HG02870 (cell line): ENCODE measurements around the gene NPLOC4.

Experiments
- ATAC-seq: cut with Tn5 transposase; IDR thresholded peaks from one replicate; pipeline ENCODE4 v1.9.1; 2021; ENCODE audit warnings: mild to moderate bottlenecking, moderate library complexity; ENCODE audit not compliant: unreplicated experiment

Gene NPLOC4

DNA sequence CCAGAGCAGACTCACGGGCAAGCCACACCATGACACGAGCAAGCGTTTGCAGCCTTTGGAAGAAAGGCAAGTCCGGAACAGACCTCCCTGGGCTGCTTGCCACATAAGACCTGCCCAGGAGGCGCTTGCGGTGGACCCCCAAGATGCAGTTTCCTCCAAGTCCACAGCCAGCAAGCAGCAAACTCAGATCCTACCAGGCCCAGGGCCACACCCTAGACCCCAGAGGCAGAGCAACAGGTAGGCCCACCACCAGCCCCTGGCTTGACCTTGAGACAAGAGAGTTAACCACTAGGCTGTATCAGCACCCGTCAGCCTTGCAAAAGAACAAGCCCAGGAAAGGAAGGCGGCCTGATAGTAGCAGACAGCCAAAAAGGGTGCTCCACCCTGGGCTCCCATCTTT, 87.1 kb downstream of the NPLOC4 start:
- no peak for ATAC-seq

GRCh38 chr17:81549031-81549557, 87.8 kb downstream of the NPLOC4 start:
- no peak for ATAC-seq

DNA sequence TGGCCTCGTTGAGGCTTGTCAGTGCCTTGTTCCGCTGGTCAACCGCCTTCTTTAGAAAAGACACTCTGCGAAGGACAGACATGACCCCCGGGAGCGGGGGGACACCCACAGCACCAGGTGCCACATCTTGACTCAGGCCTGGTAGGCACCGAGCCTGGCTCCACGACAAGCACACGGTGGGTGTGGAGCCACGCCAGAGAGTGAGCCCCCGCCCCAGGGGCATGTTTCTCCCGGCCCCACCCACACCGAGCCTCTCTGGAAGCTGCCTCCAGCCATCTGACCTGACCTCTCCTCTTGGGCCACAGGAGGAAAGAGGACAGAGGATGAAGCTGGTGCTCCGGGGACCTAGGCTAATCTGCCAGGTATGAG, 89.3 kb downstream of the NPLOC4 start:
- ATAC-seq, result no peak

- ATAC-seq, result no peak
These were observed 89.9 kb downstream of the NPLOC4 start for GRCh38 chr17:81546906-81547613.

- no peak for ATAC-seq
These were observed 91.6 kb downstream of the NPLOC4 start for GRCh38 chr17:81545160-81545949.

- no peak for ATAC-seq
These were observed 92.5 kb downstream of the NPLOC4 start for GRCh38 chr17:81544281-81544974.

DNA sequence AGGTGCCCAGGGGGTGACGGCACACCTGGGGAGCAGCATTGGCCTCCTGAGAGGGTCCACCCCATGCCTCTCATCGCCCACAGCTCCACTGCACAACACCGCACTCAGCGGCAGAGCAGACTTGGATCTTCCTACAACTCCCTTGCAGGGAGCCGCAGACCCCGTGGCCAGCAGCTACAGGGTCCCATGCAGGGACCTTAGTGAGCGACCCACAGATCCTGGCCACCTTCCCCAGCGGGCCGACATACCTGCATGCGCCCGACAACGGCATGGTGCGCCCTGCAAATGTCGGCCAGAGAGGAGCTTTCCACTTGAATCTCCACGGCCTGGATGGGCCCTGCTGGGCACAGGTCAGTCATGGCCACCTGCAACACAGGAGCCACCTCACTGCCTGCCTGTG, 93.2 kb downstream of the NPLOC4 start:
- no peak for ATAC-seq

- ATAC-seq, result no peak
These were observed 93.6 kb downstream of the NPLOC4 start for GRCh38 chr17:81543339-81543675.

DNA sequence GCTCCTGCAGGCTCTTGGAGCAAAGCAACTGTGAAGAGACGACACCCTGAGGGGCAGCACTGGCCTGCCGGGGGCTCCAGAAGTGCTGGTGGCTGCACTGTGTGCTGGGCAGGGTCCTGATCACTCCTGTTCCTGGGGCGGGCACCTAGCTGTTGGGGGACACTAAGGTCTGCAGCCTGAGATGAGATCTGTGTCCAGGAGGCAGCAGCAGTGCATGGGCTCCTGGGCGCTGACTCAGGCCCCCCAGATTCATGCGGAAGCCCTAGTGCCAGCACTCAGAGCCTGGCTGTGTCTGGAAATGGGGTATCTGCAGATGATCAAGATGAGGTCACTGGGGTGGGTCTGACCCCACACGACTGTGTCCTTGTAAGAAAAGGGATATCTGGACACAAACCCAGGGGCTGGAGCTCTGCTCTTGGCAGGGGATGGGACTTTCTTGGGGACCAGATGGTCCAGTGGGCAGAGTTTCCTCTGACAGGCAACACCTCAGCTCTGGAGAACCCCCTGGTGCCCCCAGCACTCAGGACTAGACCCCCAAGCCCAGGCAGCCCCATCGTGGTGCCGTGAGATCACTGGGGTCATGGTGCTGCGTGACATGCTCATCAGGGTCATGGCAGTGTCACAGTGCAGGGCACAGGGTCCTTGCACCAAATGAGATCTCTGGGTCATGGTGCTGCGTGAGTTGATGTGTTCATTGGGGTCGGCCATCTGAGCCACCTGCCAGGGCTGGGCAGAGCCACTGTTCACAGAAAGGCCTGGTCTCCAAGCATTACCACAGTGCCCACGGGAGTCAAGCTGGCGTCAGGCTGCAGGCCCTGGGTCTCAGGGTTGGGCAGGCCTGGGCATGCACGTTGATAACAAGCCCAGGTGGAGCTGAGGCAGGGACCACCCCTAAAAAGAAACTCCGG, 94.2 kb downstream of the NPLOC4 start:
- no peak for ATAC-seq

GRCh38 chr17:81541123-81541522, 95.8 kb downstream of the NPLOC4 start:
- no peak for ATAC-seq

DNA sequence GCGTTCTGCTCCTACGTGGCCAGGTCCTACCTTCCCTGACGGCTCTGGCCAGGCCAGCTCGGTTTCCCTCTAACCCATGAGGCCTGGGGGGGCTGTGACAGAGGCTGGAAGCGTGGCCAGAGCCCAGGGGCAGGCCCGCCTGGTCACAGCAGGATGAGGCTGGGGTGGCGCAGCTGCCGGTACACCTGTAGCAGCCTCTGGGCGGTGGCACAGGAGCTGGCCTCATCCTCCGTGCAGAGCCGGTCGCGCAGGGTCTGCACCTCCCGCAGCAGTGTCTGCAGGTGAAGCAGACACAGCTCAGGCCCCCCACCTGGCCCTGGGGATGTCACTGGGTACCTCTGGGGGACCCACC, 96.3 kb downstream of the NPLOC4 start:
- ATAC-seq, result no peak

DNA sequence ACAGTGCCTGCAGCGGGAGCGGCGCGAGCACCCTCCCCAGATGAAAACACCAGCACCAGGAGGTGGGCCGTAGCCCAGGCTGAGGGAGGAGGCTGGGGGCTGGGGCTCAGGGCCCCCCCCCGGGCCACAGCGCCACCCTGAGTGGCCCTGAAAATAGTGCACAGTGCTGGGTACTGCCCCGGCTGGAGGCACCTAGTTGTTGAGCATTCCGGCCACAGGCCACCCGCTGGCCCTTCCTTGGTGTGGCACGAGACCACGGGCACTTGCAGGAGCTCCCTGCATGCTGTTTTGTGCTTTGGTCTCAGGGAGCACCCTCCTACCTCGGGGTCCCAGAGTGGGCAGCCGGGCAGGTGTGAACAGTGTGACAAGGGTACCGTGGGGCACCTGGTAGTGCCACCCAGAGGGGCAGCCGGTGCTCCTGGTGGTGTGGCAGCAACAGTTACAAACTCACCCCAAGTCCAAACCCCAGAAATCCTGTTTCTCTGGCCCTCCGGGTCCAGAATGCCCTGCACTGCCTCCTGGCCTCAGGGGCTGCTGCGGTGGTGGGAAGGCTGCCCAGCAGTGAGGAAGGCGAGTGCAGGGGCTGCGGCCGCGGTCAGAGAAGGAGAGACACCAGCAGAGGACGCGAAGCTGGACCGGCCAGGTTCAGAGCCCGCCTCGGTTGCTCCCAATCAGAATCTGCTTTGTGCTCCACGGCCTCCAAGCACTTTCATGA, 96.8 kb downstream of the NPLOC4 start:
- no peak for ATAC-seq

DNA sequence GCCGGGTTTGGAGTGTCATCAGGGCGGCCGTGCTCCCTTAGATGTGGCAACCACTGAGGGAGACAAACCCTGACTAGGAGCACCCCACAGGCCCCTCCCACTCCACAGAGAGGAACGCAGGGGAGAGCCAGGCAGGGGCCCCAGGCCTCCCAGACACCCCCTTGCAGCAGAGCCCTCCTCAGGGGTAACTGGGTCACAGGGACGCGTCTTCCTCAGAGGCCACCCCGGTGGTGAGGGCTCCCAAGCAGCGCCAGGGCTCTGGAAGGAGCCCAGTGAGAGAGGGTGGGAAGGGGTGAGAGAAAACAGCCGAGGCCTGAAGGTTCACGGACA, 97.4 kb downstream of the NPLOC4 start:
- ATAC-seq, result no peak

DNA sequence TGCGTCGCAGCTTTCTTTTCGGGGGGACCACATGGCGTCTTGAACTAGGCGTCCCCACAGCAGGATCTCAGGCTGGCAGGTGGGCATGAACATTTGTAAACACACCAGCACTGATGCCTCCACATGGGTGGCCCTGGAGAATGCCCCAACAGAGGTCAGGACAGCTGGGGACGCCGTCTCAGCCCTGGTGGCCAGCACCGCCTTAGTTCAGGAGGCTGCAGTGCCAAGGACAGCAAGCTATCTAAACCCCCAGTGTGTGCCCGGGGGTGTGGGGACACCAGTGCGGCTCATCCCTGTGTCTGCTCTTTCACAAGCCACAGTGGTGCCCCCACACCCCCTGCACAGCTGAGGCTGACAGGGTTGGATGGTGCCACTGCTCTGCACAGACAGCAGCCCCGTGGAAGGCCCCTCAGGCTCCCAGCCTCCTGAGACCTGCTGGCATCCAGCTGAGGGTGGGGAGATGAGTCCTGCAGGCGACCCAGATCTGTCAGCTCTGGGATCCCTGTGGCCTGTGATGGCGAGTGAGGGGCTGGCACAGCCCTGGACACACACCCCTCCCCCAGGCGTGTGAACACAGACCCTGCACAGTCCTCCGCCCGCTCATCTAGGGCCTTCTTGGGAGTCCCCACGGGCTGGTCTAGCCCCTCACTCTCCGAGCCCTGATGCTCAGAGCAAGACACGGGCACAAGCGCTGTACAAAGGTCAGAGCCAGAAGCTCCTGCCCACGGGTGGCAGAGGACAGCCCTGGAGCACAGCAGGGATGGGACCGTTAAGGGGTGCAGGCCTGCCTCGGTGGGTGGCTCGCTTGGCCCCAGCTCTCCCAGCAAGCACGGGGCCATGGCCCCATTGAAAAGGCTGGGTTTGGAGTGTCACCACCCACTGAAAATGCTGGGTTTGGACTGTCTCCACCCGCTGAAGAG, 98.0 kb downstream of the NPLOC4 start:
- no peak for ATAC-seq

- ATAC-seq, result no peak
These were observed 98.9 kb downstream of the NPLOC4 start for GRCh38 chr17:81537856-81538555.

- no peak for ATAC-seq
These were observed 99.5 kb downstream of the NPLOC4 start for GRCh38 chr17:81537343-81537855.

DNA sequence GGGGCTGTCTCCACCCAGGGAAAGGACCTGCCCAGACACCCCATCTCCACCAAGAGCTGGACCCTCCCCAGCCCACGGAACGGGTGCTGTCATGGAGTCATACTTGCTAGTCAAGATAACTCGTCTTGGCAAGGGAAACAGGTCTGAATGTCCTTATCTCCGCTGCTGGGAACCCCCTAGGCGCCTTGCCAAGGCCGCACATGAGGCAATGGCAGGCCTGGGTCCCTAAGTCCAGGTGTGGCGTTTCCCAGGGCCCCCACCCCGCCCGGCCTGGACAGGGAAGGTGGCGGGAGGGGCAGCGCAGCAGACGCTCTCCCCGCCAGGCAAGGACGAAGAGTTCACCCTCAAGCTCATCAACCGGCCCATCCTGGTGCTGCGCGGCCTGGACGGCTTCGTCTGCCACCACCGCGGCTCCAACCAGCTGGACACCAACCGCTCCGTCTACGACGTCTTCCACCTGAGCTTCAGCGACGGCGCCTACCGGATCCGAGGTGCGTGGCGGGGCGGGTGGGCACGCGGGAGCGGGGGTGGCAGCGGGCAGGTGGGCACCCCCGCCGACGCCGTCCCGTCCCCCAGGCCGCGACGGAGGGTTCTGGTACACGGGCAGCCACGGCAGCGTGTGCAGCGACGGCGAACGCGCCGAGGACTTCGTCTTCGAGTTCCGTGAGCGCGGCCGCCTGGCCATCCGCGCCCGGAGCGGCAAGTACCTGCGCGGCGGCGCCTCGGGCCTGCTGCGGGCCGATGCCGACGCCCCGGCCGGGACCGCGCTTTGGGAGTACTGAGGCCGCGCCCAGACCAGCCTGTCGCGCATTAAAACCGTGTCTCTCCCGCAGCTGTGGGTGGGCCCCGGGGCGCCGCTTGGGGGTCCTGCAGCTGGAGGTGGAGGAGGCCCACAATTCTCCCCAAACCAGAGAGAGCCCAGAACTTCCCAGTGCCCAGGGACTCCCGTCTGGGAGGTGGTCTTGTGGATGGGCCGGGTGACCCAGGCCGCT, 100.3 kb downstream of the NPLOC4 start:
- ATAC-seq, result no peak
